K562 (cell line): ENCODE measurements around the gene BET1L. TPM values are rescaled to one million over a fixed set of nuclear protein-coding genes. Genes with fewer than 3 reads are reported as not detected.

Source experiments
- ATAC-seq: fragments of 200-7000 bp; cut with Tn5 transposase; 3 replicates; pipeline ENCODE4 v1.9.1; 2020; ENCODE audit warnings: moderate library complexity
- BruUV-seq: library from RNA; stranded (reverse); fragments of 400-500 nt; replicated peaks from 2 replicates; lab custom pipeline; 2021; lab: Mats Ljungman, UMichigan
- CTCF ChIA-PET: fragments of 300-600 bp; formaldehyde crosslinking; extraction: SDS; loops from one replicate; lab custom pipeline; 2021; ENCODE audit warnings: low intra/inter-chr PET ratio; lab: Yijun Ruan, JAX
- POLR2A ChIA-PET: fragments of 300-600, 350-650 bp; sonication (Branson Sonifier 250); formaldehyde crosslinking; extraction: SDS; loops from one replicate; lab custom pipeline; 2021; ENCODE audit warnings: antibody characterized with exemption, inconsistent platforms; lab: Yijun Ruan, JAX
- DNase-seq, 4 experiments: peaks; one replicate each; pipeline versions ENCODE4 v3.0.0 to v3.0.0-alpha.2; 2011 to 2018; ENCODE audit warnings: low spot score in 3 of 4, mixed read lengths in 3 of 4; ENCODE audit errors: extremely low read depth in 1 of 4
- FAIRE-seq: peaks from 2 replicates; lab custom pipeline; 2011; peaks lifted over from hg19 to GRCh38; lab: Jason Lieb, UNC
- H2AFZ ChIP-seq: 2 replicates; pipeline ENCODE4 v1.6.0; 2011; ENCODE audit warnings: low read depth, low read length, control low read depth, inconsistent platforms
- H3K27ac ChIP-seq: fragments of 200-600 bp; 3 replicates; pipeline ENCODE4 v1.8.0; 2011; ENCODE audit warnings: low read depth, mild to moderate bottlenecking, control low read depth, inconsistent platforms, low read length, moderate library complexity, mixed read lengths; ENCODE audit errors: extremely low read depth
- H3K27me3 ChIP-seq, 2 experiments: fragments of 300-600 bp in 1 of 2; 2 replicates in 1 of 2; 3 replicates in 1 of 2; pipeline versions ENCODE4 v1.6.0 to v1.8.0; 2011; ENCODE audit warnings: inconsistent platforms in 2 of 2, low read length in 2 of 2, mild to moderate bottlenecking in 1 of 2, mixed read lengths in 1 of 2, moderate library complexity in 1 of 2; ENCODE audit not compliant: control insufficient read depth in 2 of 2, insufficient read depth in 2 of 2
- H3K36me3 ChIP-seq: fragments of 300-600 bp; 3 replicates; pipeline ENCODE4 v1.8.0; 2011; ENCODE audit warnings: mild to moderate bottlenecking, low read length, inconsistent platforms; ENCODE audit not compliant: control insufficient read depth, insufficient read depth
- H3K4me1 ChIP-seq, 2 experiments: fragments of 200-600 bp in 1 of 2; replicated peaks in 1 of 2; 2 replicates in 1 of 2; 3 replicates in 1 of 2; pipeline versions ENCODE4 v1.5.1 to v1.8.0; 2011; ENCODE audit warnings: inconsistent platforms in 2 of 2, low read length in 2 of 2, mild to moderate bottlenecking in 1 of 2, mixed read lengths in 1 of 2, moderate library complexity in 1 of 2; ENCODE audit not compliant: control insufficient read depth in 2 of 2, insufficient read depth in 2 of 2
- H3K4me2 ChIP-seq: 2 replicates; pipeline ENCODE4 v1.6.1; 2011; ENCODE audit warnings: low read length, control low read depth, inconsistent platforms, mixed read lengths; ENCODE audit not compliant: insufficient read depth
- H3K4me3 ChIP-seq: fragments of 200-600 bp; sonication (generic), shearing (Covaris generic); 2 replicates; pipeline ENCODE4 v1.5.1; 2016; ENCODE audit warnings: control low read depth, inconsistent platforms
- H3K79me2 ChIP-seq: fragments of 200-600 bp; 3 replicates; pipeline ENCODE4 v1.8.0; 2011; ENCODE audit warnings: low read length, inconsistent platforms; ENCODE audit not compliant: control insufficient read depth, insufficient read depth
- H3K9ac ChIP-seq, 2 experiments: 2 replicates each; pipeline versions ENCODE4 v1.6.0 to v1.6.1; 2011; ENCODE audit warnings: low read depth in 2 of 2, low read length in 2 of 2, control low read depth in 1 of 2, inconsistent platforms in 1 of 2, mild to moderate bottlenecking in 1 of 2, mixed read lengths in 1 of 2; ENCODE audit not compliant: insufficient read depth in 1 of 2
- H3K9me1 ChIP-seq: one replicate; pipeline ENCODE4 v1.6.0; 2011; ENCODE audit warnings: inconsistent platforms, mild to moderate bottlenecking, low read length, moderate library complexity; ENCODE audit not compliant: control insufficient read depth, insufficient read depth
- H3K9me3 ChIP-seq: replicated peaks from 2 replicates; pipeline ENCODE4 v1.5.1; 2011; ENCODE audit warnings: low read depth, low read length, inconsistent platforms; ENCODE audit not compliant: control insufficient read depth, insufficient read depth
- H4K20me1 ChIP-seq: replicated peaks from 2 replicates; pipeline ENCODE4 v1.6.1; 2011; ENCODE audit warnings: low read length, inconsistent platforms, mixed read lengths; ENCODE audit not compliant: control insufficient read depth, insufficient read depth
- AFF1 ChIP-seq, 2 experiments: fragments of 450-650 bp; IDR thresholded peaks; 2 replicates each; pipeline ENCODE4 v1.6.1; 2018; ENCODE audit warnings: mild to moderate bottlenecking in 2 of 2, low read depth in 1 of 2; ENCODE audit not compliant: partially characterized antibody in 2 of 2
- CTCF ChIP-seq, 3 experiments: IDR thresholded peaks in 2 of 3; conservative IDR thresholded peaks in 1 of 3; 2 replicates each; pipeline ENCODE4 v1.5.1; 2011 to 2012; ENCODE audit warnings: low read length in 3 of 3, mild to moderate bottlenecking in 3 of 3, control low read depth in 2 of 3, improper control_type of control experiment in 1 of 3, inconsistent platforms in 1 of 3, low read depth in 1 of 3, mixed read lengths in 1 of 3, moderate library complexity in 1 of 3; ENCODE audit not compliant: insufficient read depth in 2 of 3
- RAD21 ChIP-seq, 2 experiments: fragments of 250-450 bp in 1 of 2; fragments of 450-650 bp in 1 of 2; sonication (Bioruptor Pico) in 1 of 2; formaldehyde crosslinking in 1 of 2; IDR thresholded peaks in 1 of 2; conservative IDR thresholded peaks in 1 of 2; 2 replicates each; pipeline versions ENCODE4 v1.4.0 to v1.8.0; 2020 to 2022; ENCODE audit warnings: mild to moderate bottlenecking in 2 of 2, moderate library complexity in 1 of 2
- YY1 ChIP-seq, 3 experiments: IDR thresholded peaks; 2 replicates each; pipeline ENCODE4 v1.6.1; 2011; ENCODE audit warnings: low read length in 2 of 3, mild to moderate bottlenecking in 2 of 3, moderate library complexity in 2 of 3, borderline replicate concordance in 1 of 3, control low read depth in 1 of 3, low read depth in 1 of 3; ENCODE audit not compliant: insufficient read depth in 3 of 3, insufficient replicate concordance in 2 of 3, control insufficient read depth in 1 of 3, insufficient read length in 1 of 3; ENCODE audit errors: extremely low read depth in 1 of 3
- WGBS: fragments of 100-300 bp; shearing (Covaris generic); methylation state at CpG from one replicate; pipeline ENCODE4 v1.1.6; 2016; ENCODE audit warnings: low coverage, mixed read lengths; ENCODE audit not compliant: insufficient coverage; ENCODE audit errors: missing lambda C conversion rate; 5-methylcytosine and 5-hydroxymethylcytosine counted together
- in situ Hi-C: fragments of 300-500 bp; cut with MboI; formaldehyde crosslinking; loops from 4 replicates; pipeline ENCODE4 v1.15.0; 2018; ENCODE audit warnings: inconsistent platforms, mixed read lengths
- intact Hi-C: fragments of 100-400 bp; cut with micrococcal nuclease; formaldehyde crosslinking; loops from 2 replicates; pipeline ENCODE4 v1.14.2; 2022
- polyA plus RNA-seq, 8 experiments: library from polyadenylated mRNA; depleted of rRNA in 4 of 8; stranded (reverse) in 5 of 8; unstranded in 3 of 8; fragments of >200 nt; fragmentation: Nextera tagmentation in 2 of 8; fragmentation: Illumina TruSeq in 1 of 8; extraction: Ambion mirVana in 2 of 8; extraction: Trizol in 1 of 8; gene quantifications; 2 replicates each; pipeline versions ENCODE4 v1.2.1 to v1.2.3, GENCODE V29; 2011 to 2014; ENCODE audit warnings: inconsistent platforms in 1 of 8, missing spikeins in 1 of 8
- total RNA-seq, 7 experiments: library from RNA; depleted of rRNA in 6 of 7; stranded (reverse); fragments of >200 nt in 6 of 7; fragmentation: Illumina TruSeq in 2 of 7; extraction: Trizol in 2 of 7; gene quantifications; 2 replicates each; pipeline versions ENCODE4 v1.2.1 to v1.2.3, GENCODE V29; 2011 to 2021; ENCODE audit warnings: low replicate concordance in 1 of 7

Gene BET1L
- total and polyA plus RNA-seq, 9 of the 15 experiments (the other 6 are each of a cell fraction or from before 2014, with no cell fraction given), result 9.9 to 69.1 (median 19.9) TPM

- TF ChIP-seq AFF1 (IDR thresholded peaks at IDR 0.05; ENCODE audit: low read depth in 1 of 2, partially characterized antibody in 2 of 2), result no peak
- TF ChIP-seq, all 486 proteins: peak for 3
Observed at GRCh38 chr11:251550-251949, 44.4 kb upstream of the BET1L start (continued).

GRCh38 chr11:250740-251299, 43.6 kb upstream of the BET1L start:
- Histone ChIP-seq H3K27ac (no peak overlapping the region), H3K27me3 (no peaks in the 10 kb centered on the region), H3K4me3 (no peak overlapping the region), H4K20me1 (no peaks in the 10 kb centered on the region), H3K4me1 (no peaks in the 10 kb centered on the region), H3K79me2 (no peaks in the 10 kb centered on the region), H2AFZ (no peak overlapping the region), H3K36me3 (peaks cover 80% of the 10 kb centered on the region), H3K4me2 (no peak overlapping the region), H3K9me1 (no peaks in the 10 kb centered on the region), H3K9ac (no peak overlapping the region), H3K9me3 (no peaks in the 10 kb centered on the region)
- in situ Hi-C loops (loop anchor here (5.0 kb wide), 1 partner anchor 106 kb away; no protein-coding TSS in a partner anchor), intact Hi-C loops (no loop called here)
- ATAC-seq (peak; percentile 97), DNase-seq (peak; percentile 48 to 76 (median 64)), FAIRE-seq (peak; percentile 82)
- 79% methylated on average over 8 of the region's 10 CpGs for WGBS
- POLR2A ChIA-PET, result interaction anchor here (0.7 to 2.0 kb wide), 11 partner anchors 10 to 197 kb away, joined by 3 to 9 read pairs (median 3); partner anchors contain the start of genes BET1L, PSMD13 and RIC8A
- CTCF ChIA-PET, result interaction anchor here (0.6 to 1.1 kb wide), 3 partner anchors 39 to 110 kb away, joined by 3 read pairs; no protein-coding TSS in a partner anchor
- BruUV-seq, result no TSS peak
- TF ChIP-seq RAD21 (CRISPR knock-in tag; conservative IDR thresholded peaks at IDR 0.05 in 1 of 2, IDR thresholded peaks at IDR 0.05 in 1 of 2) (peak; percentile 62 to 74), YY1 (IDR thresholded peaks at IDR 0.05; ENCODE audit: borderline replicate concordance in 1 of 3, control insufficient read depth in 1 of 3, extremely low read depth in 1 of 3, insufficient read depth in 3 of 3, insufficient read length in 1 of 3, insufficient replicate concordance in 2 of 3, low read depth in 1 of 3, low read length in 2 of 3) (peak in 1 of 3 experiments; percentile 14), CTCF (IDR thresholded peaks at IDR 0.05 in 2 of 3, conservative IDR thresholded peaks at IDR 0.05 in 1 of 3; ENCODE audit: insufficient read depth in 2 of 3, low read depth in 1 of 3, low read length in 3 of 3) (peak; percentile 76 to 90 (median 83))
